ENCODE measurements around the gene PDLIM1. TPM values are rescaled to one million over a fixed set of nuclear protein-coding genes. Genes with fewer than 3 reads are reported as not detected.
"Not testable (repeated sequence)": the region's sequence is repeated elsewhere in the genome, so short reads cannot be mapped to it uniquely, and the experiment has no call there.

Gene PDLIM1
- total RNA-seq, 1 donor from 2014 or later = 73.8 TPM

GRCh38 chr10:95235676-95236067, 55.1 kb downstream of the PDLIM1 start:
- Mint-ChIP-seq H3K4me1 (ENCODE audit: unreplicated experiment) (peaks cover 24% of the 10 kb centered on the region), H3K36me3 (ENCODE audit: unreplicated experiment) (peaks cover 36% of the 10 kb centered on the region), H3K27ac (ENCODE audit: unreplicated experiment) (no peak overlapping the region), H3K27me3 (ENCODE audit: unreplicated experiment) (no peaks in the 10 kb centered on the region), H3K4me3 (ENCODE audit: unreplicated experiment) (no peak overlapping the region), H3K9me3 (ENCODE audit: unreplicated experiment) (no peaks in the 10 kb centered on the region)
- DNase-seq (ENCODE audit: extremely low spot score, unreplicated experiment) = no peak
- TF ChIP-seq, protein P1, sequence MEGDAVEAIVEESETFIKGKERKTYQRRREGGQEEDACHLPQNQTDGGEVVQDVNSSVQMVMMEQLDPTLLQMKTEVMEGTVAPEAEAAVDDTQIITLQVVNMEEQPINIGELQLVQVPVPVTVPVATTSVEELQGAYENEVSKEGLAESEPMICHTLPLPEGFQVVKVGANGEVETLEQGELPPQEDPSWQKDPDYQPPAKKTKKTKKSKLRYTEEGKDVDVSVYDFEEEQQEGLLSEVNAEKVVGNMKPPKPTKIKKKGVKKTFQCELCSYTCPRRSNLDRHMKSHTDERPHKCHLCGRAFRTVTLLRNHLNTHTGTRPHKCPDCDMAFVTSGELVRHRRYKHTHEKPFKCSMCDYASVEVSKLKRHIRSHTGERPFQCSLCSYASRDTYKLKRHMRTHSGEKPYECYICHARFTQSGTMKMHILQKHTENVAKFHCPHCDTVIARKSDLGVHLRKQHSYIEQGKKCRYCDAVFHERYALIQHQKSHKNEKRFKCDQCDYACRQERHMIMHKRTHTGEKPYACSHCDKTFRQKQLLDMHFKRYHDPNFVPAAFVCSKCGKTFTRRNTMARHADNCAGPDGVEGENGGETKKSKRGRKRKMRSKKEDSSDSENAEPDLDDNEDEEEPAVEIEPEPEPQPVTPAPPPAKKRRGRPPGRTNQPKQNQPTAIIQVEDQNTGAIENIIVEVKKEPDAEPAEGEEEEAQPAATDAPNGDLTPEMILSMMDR (IDR thresholded peaks at IDR 0.05) = no peak

- no peak for DNase-seq (ENCODE audit: extremely low spot score, unreplicated experiment)
- no peak overlapping the region for H3K4me3 Mint-ChIP-seq (ENCODE audit: unreplicated experiment)
- peaks cover 29% of the 10 kb centered on the region for H3K36me3 Mint-ChIP-seq (ENCODE audit: unreplicated experiment)
- H3K9me3 Mint-ChIP-seq (ENCODE audit: unreplicated experiment) = peaks cover 3% of the 10 kb centered on the region
- H3K4me1 Mint-ChIP-seq (ENCODE audit: unreplicated experiment) = peaks cover 31% of the 10 kb centered on the region
- peak overlapping the region; percentile 52 for H3K27ac Mint-ChIP-seq (ENCODE audit: unreplicated experiment)
- TF ChIP-seq, protein P1 (IDR thresholded peaks at IDR 0.05) = no peak
- H3K27me3 Mint-ChIP-seq (ENCODE audit: unreplicated experiment) = no peaks in the 10 kb centered on the region
These were observed 55.9 kb downstream of the PDLIM1 start for GRCh38 chr10:95234951-95235350.

GRCh38 chr10:95233377-95234034, 57.3 kb downstream of the PDLIM1 start:
- TF ChIP-seq, protein P1 (IDR thresholded peaks at IDR 0.05) = no peak
- Mint-ChIP-seq H3K4me1 (ENCODE audit: unreplicated experiment) (peaks cover 46% of the 10 kb centered on the region), H3K9me3 (ENCODE audit: unreplicated experiment) (peaks cover 3% of the 10 kb centered on the region), H3K27me3 (ENCODE audit: unreplicated experiment) (no peaks in the 10 kb centered on the region), H3K36me3 (ENCODE audit: unreplicated experiment) (peaks cover 18% of the 10 kb centered on the region), H3K4me3 (ENCODE audit: unreplicated experiment) (no peak overlapping the region), H3K27ac (ENCODE audit: unreplicated experiment) (no peak overlapping the region)
- no peak for DNase-seq (ENCODE audit: extremely low spot score, unreplicated experiment)

DNA sequence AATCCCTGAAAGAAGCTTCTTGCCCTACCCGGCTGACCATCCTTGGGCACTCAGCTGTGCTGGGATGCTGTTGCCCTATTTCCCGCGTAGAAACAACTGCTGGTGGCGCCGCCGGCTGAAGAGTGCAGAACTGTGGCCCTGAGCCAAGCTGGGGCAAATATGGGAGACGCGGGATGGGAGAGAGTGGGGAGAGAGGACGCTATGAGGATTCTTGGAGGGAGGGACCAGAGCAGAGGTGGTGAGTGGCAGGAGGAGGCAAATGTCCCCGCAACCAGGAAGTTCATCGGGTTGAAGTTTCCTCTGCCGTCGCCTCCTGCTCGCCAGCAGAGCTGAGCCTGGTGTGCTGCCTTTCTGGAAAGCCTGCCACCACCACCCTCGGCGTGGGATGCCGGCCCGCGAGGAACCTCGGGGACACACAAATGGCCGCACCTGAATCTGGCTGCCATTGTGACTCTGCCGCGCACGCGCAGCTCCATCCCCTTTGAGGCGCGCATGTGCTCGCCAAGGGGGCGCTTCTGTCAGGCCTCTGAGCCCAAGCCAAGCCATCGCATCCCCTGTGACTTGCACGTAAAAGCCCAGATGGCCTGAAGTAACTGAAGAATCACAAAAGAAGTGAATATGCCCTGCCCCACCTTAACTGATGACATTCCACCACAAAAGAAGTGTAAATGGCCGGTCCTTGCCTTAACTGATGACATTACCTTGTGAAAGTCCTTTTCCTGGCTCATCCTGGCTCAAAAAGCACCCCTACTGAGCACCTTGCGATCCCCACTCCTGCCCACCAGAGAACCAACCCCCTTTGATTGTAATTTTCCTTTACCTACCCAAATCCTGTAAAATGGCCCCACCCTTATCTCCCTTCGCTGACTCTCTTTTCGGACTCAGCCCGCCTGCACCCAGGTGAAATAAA, 59.9 kb downstream of the PDLIM1 start:
- not testable (repeated sequence) for H3K27me3 Mint-ChIP-seq (ENCODE audit: unreplicated experiment); H3K9me3 Mint-ChIP-seq (ENCODE audit: unreplicated experiment); H3K4me3 Mint-ChIP-seq (ENCODE audit: unreplicated experiment); DNase-seq (ENCODE audit: extremely low spot score, unreplicated experiment)
- H3K27ac Mint-ChIP-seq (ENCODE audit: unreplicated experiment) = peak overlapping the region; percentile 95
- peaks cover 12% of the 10 kb centered on the region for H3K36me3 Mint-ChIP-seq (ENCODE audit: unreplicated experiment)
- peaks cover 46% of the 10 kb centered on the region for H3K4me1 Mint-ChIP-seq (ENCODE audit: unreplicated experiment)

GRCh38 chr10:95229724-95230627, 60.8 kb downstream of the PDLIM1 start:
- peaks cover 3% of the 10 kb centered on the region for H3K9me3 Mint-ChIP-seq (ENCODE audit: unreplicated experiment)
- peaks cover 40% of the 10 kb centered on the region for H3K4me1 Mint-ChIP-seq (ENCODE audit: unreplicated experiment)
- peak overlapping the region; percentile 18 for H3K4me3 Mint-ChIP-seq (ENCODE audit: unreplicated experiment)
- H3K27ac Mint-ChIP-seq (ENCODE audit: unreplicated experiment) = peak overlapping the region; percentile 95
- peaks cover 12% of the 10 kb centered on the region for H3K36me3 Mint-ChIP-seq (ENCODE audit: unreplicated experiment)
- no peak for DNase-seq (ENCODE audit: extremely low spot score, unreplicated experiment)
- TF ChIP-seq, protein P1 (IDR thresholded peaks at IDR 0.05) = no peak
- H3K27me3 Mint-ChIP-seq (ENCODE audit: unreplicated experiment) = no peaks in the 10 kb centered on the region

- not testable (repeated sequence) for DNase-seq (ENCODE audit: extremely low spot score, unreplicated experiment); H3K9me3 Mint-ChIP-seq (ENCODE audit: unreplicated experiment); H3K27me3 Mint-ChIP-seq (ENCODE audit: unreplicated experiment)
- Mint-ChIP-seq H3K36me3 (ENCODE audit: unreplicated experiment) (peaks cover 12% of the 10 kb centered on the region), H3K4me1 (ENCODE audit: unreplicated experiment) (peaks cover 38% of the 10 kb centered on the region), H3K4me3 (ENCODE audit: unreplicated experiment) (peak overlapping the region; percentile 5), H3K27ac (ENCODE audit: unreplicated experiment) (peak overlapping the region; percentile 95)
These were observed 61.7 kb downstream of the PDLIM1 start for GRCh38 chr10:95228934-95229723.
